ENCODE data around the gene PVR.

DNA sequence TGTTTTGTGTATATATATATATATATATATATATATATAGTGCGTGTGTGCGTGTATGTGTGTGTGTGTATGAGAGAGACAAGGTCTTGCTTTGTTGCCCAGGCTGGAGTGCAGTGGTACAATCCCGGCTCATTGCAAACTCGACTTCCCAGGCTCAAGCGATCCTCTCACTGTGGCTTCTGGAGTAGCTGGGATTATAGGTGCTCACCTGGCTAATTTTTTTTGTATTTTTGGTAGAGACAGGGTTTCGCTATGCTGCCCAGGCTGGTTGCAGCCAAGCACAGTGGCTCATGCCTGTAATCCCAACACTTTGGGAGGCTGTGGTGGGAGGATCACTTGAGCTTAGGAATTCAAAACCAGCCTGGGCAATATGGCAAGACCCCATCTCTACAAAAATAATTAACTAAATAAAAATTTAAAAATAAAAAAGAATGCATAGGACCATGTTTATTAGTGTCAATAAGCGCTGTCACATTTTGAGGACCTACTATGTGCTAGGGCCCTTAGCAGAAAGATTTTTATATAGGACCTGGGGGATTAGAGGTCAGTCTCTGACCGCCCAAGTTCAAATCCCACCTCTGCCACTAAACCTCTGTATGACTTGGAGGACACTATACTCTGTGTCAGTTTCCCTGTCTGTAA lies 1.8 kb downstream of the PVR start:
- no peak for TF ChIP-seq EZH2 (IDR thresholded peaks at IDR 0.05; ENCODE audit: low read depth)
- TF ChIP-seq, protein P1, sequence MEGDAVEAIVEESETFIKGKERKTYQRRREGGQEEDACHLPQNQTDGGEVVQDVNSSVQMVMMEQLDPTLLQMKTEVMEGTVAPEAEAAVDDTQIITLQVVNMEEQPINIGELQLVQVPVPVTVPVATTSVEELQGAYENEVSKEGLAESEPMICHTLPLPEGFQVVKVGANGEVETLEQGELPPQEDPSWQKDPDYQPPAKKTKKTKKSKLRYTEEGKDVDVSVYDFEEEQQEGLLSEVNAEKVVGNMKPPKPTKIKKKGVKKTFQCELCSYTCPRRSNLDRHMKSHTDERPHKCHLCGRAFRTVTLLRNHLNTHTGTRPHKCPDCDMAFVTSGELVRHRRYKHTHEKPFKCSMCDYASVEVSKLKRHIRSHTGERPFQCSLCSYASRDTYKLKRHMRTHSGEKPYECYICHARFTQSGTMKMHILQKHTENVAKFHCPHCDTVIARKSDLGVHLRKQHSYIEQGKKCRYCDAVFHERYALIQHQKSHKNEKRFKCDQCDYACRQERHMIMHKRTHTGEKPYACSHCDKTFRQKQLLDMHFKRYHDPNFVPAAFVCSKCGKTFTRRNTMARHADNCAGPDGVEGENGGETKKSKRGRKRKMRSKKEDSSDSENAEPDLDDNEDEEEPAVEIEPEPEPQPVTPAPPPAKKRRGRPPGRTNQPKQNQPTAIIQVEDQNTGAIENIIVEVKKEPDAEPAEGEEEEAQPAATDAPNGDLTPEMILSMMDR (conservative IDR thresholded peaks at IDR 0.05) = no peak
